CD4-positive, alpha-beta T cell (primary cell): Measurements from ENCODE around the gene RBMS1. TPM values are rescaled to one million over a fixed set of nuclear protein-coding genes. Genes with fewer than 3 reads are reported as not detected.

Source experiments
- ATAC-seq: fragments of 200-7000 bp; cut with Tn5 transposase; one replicate; pipeline ENCODE4 v1.10.0; 2022; ENCODE audit warnings: mild to moderate bottlenecking; ENCODE audit not compliant: poor library complexity
- CTCF ChIA-PET: fragments of 350-600 bp; sonication (Branson Sonifier 250); formaldehyde crosslinking; loops from one replicate; lab custom pipeline; 2021; ENCODE audit warnings: antibody characterized with exemption, inconsistent platforms; lab: Charles Lee
- POLR2A ChIA-PET: fragments of 350-600 bp; sonication (Branson Sonifier 250); formaldehyde crosslinking; loops from one replicate; lab custom pipeline; 2021; ENCODE audit warnings: antibody characterized with exemption, inconsistent platforms; lab: Charles Lee
- DNase-seq, 14 experiments: peaks; one replicate each; pipeline ENCODE4 v3.0.0-alpha.2; 2013 to 2020; ENCODE audit warnings: mixed read lengths in 2 of 14
- H3K27ac ChIP-seq, 2 donors: one replicate each; pipeline versions ENCODE4 v1.5.1 to v1.7.0; 2013; ENCODE audit warnings: low read length in 2 of 2, low read depth in 1 of 2, mild to moderate bottlenecking in 1 of 2
- H3K27me3 ChIP-seq, 2 experiments: 1 replicate in 1 of 2; 2 replicates in 1 of 2; pipeline versions ENCODE4 v1.6.1 to v1.7.0; 2013; ENCODE audit warnings: low read length in 2 of 2, control low read depth in 1 of 2, mild to moderate bottlenecking in 1 of 2, moderate library complexity in 1 of 2; ENCODE audit not compliant: insufficient read depth in 2 of 2, control insufficient read depth in 1 of 2
- H3K36me3 ChIP-seq: one replicate; pipeline ENCODE4 v1.6.1; 2013; ENCODE audit warnings: low read length, control low read depth; ENCODE audit not compliant: insufficient read depth
- H3K4me1 ChIP-seq: one replicate; pipeline ENCODE4 v1.6.1; 2013; ENCODE audit warnings: low read length, control low read depth; ENCODE audit not compliant: insufficient read depth
- H3K4me3 ChIP-seq: one replicate; pipeline ENCODE4 v1.5.1; 2013; ENCODE audit warnings: mild to moderate bottlenecking, low read length, moderate library complexity
- H3K9me3 ChIP-seq, 2 experiments: 1 replicate in 1 of 2; 2 replicates in 1 of 2; pipeline versions ENCODE4 v1.6.1 to v1.7.0; 2013; ENCODE audit warnings: low read length in 2 of 2, mild to moderate bottlenecking in 2 of 2, control low read depth in 1 of 2, moderate library complexity in 1 of 2; ENCODE audit not compliant: control insufficient read depth in 1 of 2, insufficient read depth in 1 of 2
- H3K27ac Mint-ChIP-seq: one replicate; pipeline ENCODE4 v1.8.0; 2020; ENCODE audit warnings: mixed read lengths
- H3K27me3 Mint-ChIP-seq: one replicate; pipeline ENCODE4 v1.8.0; 2021; ENCODE audit warnings: mixed read lengths
- H3K36me3 Mint-ChIP-seq: one replicate; pipeline ENCODE4 v1.8.0; 2021; ENCODE audit warnings: low read depth, mixed read lengths
- H3K4me1 Mint-ChIP-seq: one replicate; pipeline ENCODE4 v1.8.0; 2021; ENCODE audit warnings: low read depth, mixed read lengths
- H3K4me3 Mint-ChIP-seq: one replicate; pipeline ENCODE4 v1.8.0; 2020; ENCODE audit warnings: mild to moderate bottlenecking, mixed read lengths
- H3K9me3 Mint-ChIP-seq: one replicate; pipeline ENCODE4 v1.8.0; 2020; ENCODE audit warnings: mixed read lengths
- intact Hi-C, 2 experiments: fragments of 100-400 bp; cut with DNase I in 1 of 2; cut with micrococcal nuclease in 1 of 2; formaldehyde crosslinking; loops; one replicate each; pipeline versions ENCODE4 v1.15.1 to v1.9.0; 2023 to 2025; cut with DNase I, micrococcal nuclease
- total RNA-seq, 174 experiments: library from RNA in 2 of 174; stranded (reverse) in 2 of 174; gene quantifications; one replicate each; pipeline ENCODE4 v1.2.3 and lab custom pipeline; 2021 to 2026
- TF ChIP-seq, protein P1 (sequence below): fragments of 200-600 bp; IDR thresholded peaks from one replicate; pipeline ENCODE4 v1.8.0; 2022; ENCODE audit warnings: antibody characterized with exemption, mild to moderate bottlenecking

The RBMS1 gene
- total RNA-seq, 2 experiments from 2014 or later, result 88.6 to 90.3 TPM

DNA sequence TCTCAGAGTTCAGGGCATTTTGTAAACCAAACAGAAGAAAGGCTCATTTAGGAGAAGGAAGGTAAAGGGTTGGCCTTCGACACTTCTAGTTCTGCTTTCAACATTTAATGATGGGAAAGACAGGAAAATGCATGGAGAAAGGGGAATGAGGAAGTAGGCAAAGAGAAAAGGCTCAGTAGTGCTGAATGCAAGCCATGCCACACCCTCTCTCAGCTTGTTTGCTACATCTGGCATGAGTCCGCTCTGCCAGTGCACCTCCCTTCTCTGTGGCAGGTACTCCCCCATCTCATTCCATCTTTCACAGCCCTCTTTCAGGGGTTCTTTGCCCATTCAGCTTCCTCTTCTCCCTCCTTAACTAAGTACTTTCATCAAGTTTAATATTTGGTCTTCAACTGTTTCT lies 172.6 kb downstream of the RBMS1 start:
- Histone ChIP-seq H3K9me3 (no peaks in the 10 kb centered on the region), H3K4me3 (no peak overlapping the region), H3K27me3 (no peaks in the 10 kb centered on the region), H3K27ac (no peak overlapping the region), H3K4me1 (peaks cover 26% of the 10 kb centered on the region), H3K36me3 (peaks cover 13% of the 10 kb centered on the region)
- intact Hi-C loops, result loop anchor here in 1 of 2 experiments (5.0 to 10.0 kb wide), 2 partner anchors 594 to 651 kb away; no protein-coding TSS in a partner anchor
- no peak for ATAC-seq
- TF ChIP-seq, protein P1, sequence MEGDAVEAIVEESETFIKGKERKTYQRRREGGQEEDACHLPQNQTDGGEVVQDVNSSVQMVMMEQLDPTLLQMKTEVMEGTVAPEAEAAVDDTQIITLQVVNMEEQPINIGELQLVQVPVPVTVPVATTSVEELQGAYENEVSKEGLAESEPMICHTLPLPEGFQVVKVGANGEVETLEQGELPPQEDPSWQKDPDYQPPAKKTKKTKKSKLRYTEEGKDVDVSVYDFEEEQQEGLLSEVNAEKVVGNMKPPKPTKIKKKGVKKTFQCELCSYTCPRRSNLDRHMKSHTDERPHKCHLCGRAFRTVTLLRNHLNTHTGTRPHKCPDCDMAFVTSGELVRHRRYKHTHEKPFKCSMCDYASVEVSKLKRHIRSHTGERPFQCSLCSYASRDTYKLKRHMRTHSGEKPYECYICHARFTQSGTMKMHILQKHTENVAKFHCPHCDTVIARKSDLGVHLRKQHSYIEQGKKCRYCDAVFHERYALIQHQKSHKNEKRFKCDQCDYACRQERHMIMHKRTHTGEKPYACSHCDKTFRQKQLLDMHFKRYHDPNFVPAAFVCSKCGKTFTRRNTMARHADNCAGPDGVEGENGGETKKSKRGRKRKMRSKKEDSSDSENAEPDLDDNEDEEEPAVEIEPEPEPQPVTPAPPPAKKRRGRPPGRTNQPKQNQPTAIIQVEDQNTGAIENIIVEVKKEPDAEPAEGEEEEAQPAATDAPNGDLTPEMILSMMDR, result no peak
- Mint-ChIP-seq H3K9me3 (no peaks in the 10 kb centered on the region), H3K4me1 (peaks cover 88% of the 10 kb centered on the region), H3K27me3 (no peaks in the 10 kb centered on the region), H3K27ac (peak overlapping the region; percentile 31), H3K4me3 (no peak overlapping the region), H3K36me3 (peaks cover 19% of the 10 kb centered on the region)
- no peak for DNase-seq
- ChIA-PET CTCF (interaction anchor here (1.2 to 1.6 kb wide), 2 partner anchors 29 to 31 kb away, joined by 3 read pairs; no protein-coding TSS in a partner anchor), POLR2A (interaction anchor here (0.6 kb wide), 1 partner anchor 609 kb away, joined by 3 read pairs; no protein-coding TSS in a partner anchor)

DNA sequence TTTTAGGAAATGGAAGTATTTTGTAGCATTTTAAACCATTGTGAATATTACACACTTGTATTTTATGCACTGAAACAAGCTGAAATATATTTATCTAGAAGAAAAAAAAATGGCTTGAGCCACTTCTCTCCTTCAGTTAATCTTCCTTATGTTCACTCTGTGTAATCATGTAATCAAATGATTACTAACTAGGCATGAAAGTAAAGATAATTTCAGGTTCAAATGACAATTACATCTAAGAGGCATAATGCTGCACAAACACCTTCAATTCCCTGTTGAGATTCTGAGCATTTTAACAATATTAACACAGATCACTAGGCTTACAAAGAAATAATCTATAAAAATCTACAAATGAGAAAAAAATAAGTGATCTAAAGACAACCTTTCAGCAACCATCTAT lies 173.9 kb downstream of the RBMS1 start:
- TF ChIP-seq, protein P1, result no peak
- Mint-ChIP-seq H3K27ac (peak overlapping the region; percentile 31), H3K36me3 (peaks cover 23% of the 10 kb centered on the region), H3K4me1 (peaks cover 85% of the 10 kb centered on the region), H3K27me3 (no peaks in the 10 kb centered on the region), H3K9me3 (no peaks in the 10 kb centered on the region), H3K4me3 (no peak overlapping the region)
- ChIA-PET CTCF (interaction anchor here (1.6 kb wide), 1 partner anchor 28 kb away, joined by 3 read pairs; no protein-coding TSS in a partner anchor), POLR2A (no interaction called here)
- H3K27me3 ChIP-seq, result no peaks in the 10 kb centered on the region
- peaks cover 16% of the 10 kb centered on the region for H3K36me3 ChIP-seq
- H3K4me1 ChIP-seq, result peaks cover 26% of the 10 kb centered on the region
- no peaks in the 10 kb centered on the region for H3K9me3 ChIP-seq
- no peak overlapping the region for H3K4me3 ChIP-seq
- no peak for DNase-seq
- no peak overlapping the region for H3K27ac ChIP-seq
- ATAC-seq, result no peak
- intact Hi-C loops, result loop anchor here in 1 of 2 experiments (5.0 to 10.0 kb wide), 2 partner anchors 595 to 653 kb away; no protein-coding TSS in a partner anchor

DNA sequence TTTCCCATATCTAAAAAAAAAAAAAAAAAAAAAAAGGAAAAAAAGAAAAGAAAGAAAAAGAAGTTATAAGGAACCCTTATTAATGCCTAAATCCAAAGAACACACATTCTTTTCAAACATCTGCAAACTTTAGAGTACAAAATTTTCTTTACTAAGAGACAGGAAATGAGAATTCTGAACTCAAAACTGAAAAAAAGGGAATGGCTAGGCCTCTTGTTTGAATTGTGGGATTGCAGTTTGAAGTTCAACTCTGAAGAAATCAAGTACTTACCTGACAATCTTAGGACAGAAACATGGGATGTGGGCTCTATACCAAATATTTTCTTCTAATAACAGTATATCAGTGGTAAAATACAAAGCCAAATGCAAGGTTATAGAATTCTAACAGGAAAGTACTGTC lies 175.4 kb downstream of the RBMS1 start:
- ATAC-seq (no peak), DNase-seq (no peak)
- Mint-ChIP-seq H3K27ac (no peak overlapping the region), H3K9me3 (no peaks in the 10 kb centered on the region), H3K27me3 (no peaks in the 10 kb centered on the region), H3K36me3 (peaks cover 29% of the 10 kb centered on the region), H3K4me1 (peaks cover 77% of the 10 kb centered on the region), H3K4me3 (no peak overlapping the region)
- Histone ChIP-seq H3K4me1 (peaks cover 22% of the 10 kb centered on the region), H3K27me3 (no peaks in the 10 kb centered on the region), H3K4me3 (no peak overlapping the region), H3K9me3 (no peaks in the 10 kb centered on the region), H3K36me3 (peaks cover 17% of the 10 kb centered on the region), H3K27ac (no peak overlapping the region)
- TF ChIP-seq, protein P1, result no peak
- ChIA-PET POLR2A (no interaction called here), CTCF (no interaction called here)
- intact Hi-C loops, result no loop called here
